DOHH2 (cell line): ENCODE results near the gene C15orf40.

Experiments
- H3F3A ChIP-seq: fragments of 200-600 bp; sonication (generic), shearing (Covaris generic); 2 replicates; pipeline ENCODE4 v1.6.0; 2016; ENCODE audit warnings: antibody characterized with exemption, mild to moderate bottlenecking; ENCODE audit not compliant: control insufficient read depth, insufficient read depth
- H3K27ac ChIP-seq: fragments of 200-600 bp; sonication (generic); 2 replicates; pipeline ENCODE4 v1.5.1; 2014; ENCODE audit warnings: low read depth, mild to moderate bottlenecking, low read length, moderate library complexity
- H3K27me3 ChIP-seq: fragments of 200-600 bp; sonication (generic); 2 replicates; pipeline ENCODE4 v1.6.1; 2014; ENCODE audit warnings: mild to moderate bottlenecking, low read length, mixed read lengths; ENCODE audit not compliant: control insufficient read depth
- H3K36me3 ChIP-seq: fragments of 200-600 bp; sonication (generic); 2 replicates; pipeline ENCODE4 v1.6.1; 2014; ENCODE audit warnings: mild to moderate bottlenecking, low read length, moderate library complexity, mixed read lengths; ENCODE audit not compliant: control insufficient read depth
- H3K4me1 ChIP-seq: fragments of 200-600 bp; sonication (generic); 2 replicates; pipeline ENCODE4 v1.6.1; 2014; ENCODE audit warnings: mild to moderate bottlenecking, low read length, mixed read lengths; ENCODE audit not compliant: control insufficient read depth
- H3K4me2 ChIP-seq: fragments of 200-600 bp; sonication (generic); 2 replicates; pipeline ENCODE4 v1.6.0; 2014; ENCODE audit warnings: mild to moderate bottlenecking, low read length, moderate library complexity
- H3K4me3 ChIP-seq: fragments of 200-600 bp; sonication (generic); 2 replicates; pipeline ENCODE4 v1.5.1; 2014; ENCODE audit warnings: mild to moderate bottlenecking, low read length, mixed read lengths
- H3K79me2 ChIP-seq: fragments of 200-600 bp; sonication (generic); 2 replicates; pipeline ENCODE4 v1.6.1; 2014; ENCODE audit warnings: mild to moderate bottlenecking, low read length, mixed read lengths; ENCODE audit not compliant: control insufficient read depth
- H3K9me2 ChIP-seq: fragments of 200-600 bp; sonication (generic); replicated peaks from 2 replicates; pipeline ENCODE4 v1.6.1; 2014; ENCODE audit warnings: mild to moderate bottlenecking, low read length, mixed read lengths; ENCODE audit not compliant: control insufficient read depth
- H3K9me3 ChIP-seq: fragments of 200-600 bp; sonication (generic); 2 replicates; pipeline ENCODE4 v1.6.1; 2014; ENCODE audit warnings: antibody characterized with exemption, low read length, mixed read lengths; ENCODE audit not compliant: control insufficient read depth, insufficient read depth
- H4K20me1 ChIP-seq: fragments of 200-600 bp; sonication (generic); 2 replicates; pipeline ENCODE4 v1.6.0; 2014; ENCODE audit warnings: low read depth, mild to moderate bottlenecking, antibody characterized with exemption, low read length, moderate library complexity; ENCODE audit not compliant: control insufficient read depth, insufficient read depth
- CTCF ChIP-seq: fragments of 200-600 bp; sonication (generic); IDR thresholded peaks from one replicate; pipeline ENCODE4 v1.5.1; 2014; ENCODE audit warnings: antibody characterized with exemption, mild to moderate bottlenecking, low read depth, low read length; ENCODE audit not compliant: poor library complexity, severe bottlenecking
- EZH2phosphoT487 ChIP-seq: fragments of 200-600 bp; sonication (generic); IDR thresholded peaks from 2 replicates; pipeline ENCODE4 v1.6.1; 2017; ENCODE audit warnings: borderline replicate concordance, mild to moderate bottlenecking, antibody characterized with exemption, low read length, moderate library complexity, mixed read lengths

C15orf40 gene

GRCh38 chr15:82959423-82959822 lies 52.0 kb downstream of the C15orf40 start:
- no peak overlapping the region for H3K4me3 ChIP-seq
- H4K20me1 ChIP-seq = no peaks in the 10 kb centered on the region
- H3K79me2 ChIP-seq = no peaks in the 10 kb centered on the region
- no peak overlapping the region for H3K4me2 ChIP-seq
- no peak overlapping the region for H3K27ac ChIP-seq
- H3K4me1 ChIP-seq = no peaks in the 10 kb centered on the region
- H3K36me3 ChIP-seq = no peaks in the 10 kb centered on the region
- no peak for TF ChIP-seq CTCF
- no peak for TF ChIP-seq EZH2phosphoT487
- H3K9me2 ChIP-seq = no peaks in the 10 kb centered on the region
- H3K9me3 ChIP-seq = no peaks in the 10 kb centered on the region
- no peaks in the 10 kb centered on the region for H3F3A ChIP-seq
- H3K27me3 ChIP-seq = no peaks in the 10 kb centered on the region

- Histone ChIP-seq H3F3A (no peaks in the 10 kb centered on the region), H3K9me3 (no peaks in the 10 kb centered on the region), H3K27ac (no peak overlapping the region), H3K36me3 (no peaks in the 10 kb centered on the region), H3K27me3 (no peaks in the 10 kb centered on the region), H3K9me2 (no peaks in the 10 kb centered on the region), H3K4me3 (no peak overlapping the region), H3K79me2 (no peaks in the 10 kb centered on the region), H4K20me1 (no peaks in the 10 kb centered on the region), H3K4me1 (no peaks in the 10 kb centered on the region), H3K4me2 (no peak overlapping the region)
- TF ChIP-seq EZH2phosphoT487 = no peak
- no peak for TF ChIP-seq CTCF
Measured at GRCh38 chr15:82958638-82959037, 52.8 kb downstream of the C15orf40 start.

GRCh38 chr15:82952158-82953081 lies 59.0 kb downstream of the C15orf40 start, which contains the start of gene HOMER2:
Gene HOMER2 (minus strand): TSS chr15:82952720. CDS start chr15:82952535, 185 bp downstream.
- H3K27me3 ChIP-seq = peaks cover 43% of the 10 kb centered on the region
- no peaks in the 10 kb centered on the region for H4K20me1 ChIP-seq
- no peaks in the 10 kb centered on the region for H3K9me3 ChIP-seq
- H3K4me2 ChIP-seq = peak within 1 kb of the TSS; percentile 50; the same call in 1 of the 2 replicates
- no peaks in the 10 kb centered on the region for H3K9me2 ChIP-seq
- no peaks in the 10 kb centered on the region for H3K36me3 ChIP-seq
- H3F3A ChIP-seq = no peaks in the 10 kb centered on the region
- no peaks in the 10 kb centered on the region for H3K4me1 ChIP-seq
- H3K27ac ChIP-seq = no peak within 1 kb of the TSS
- no peaks in the 10 kb centered on the region for H3K79me2 ChIP-seq
- H3K4me3 ChIP-seq = peak within 1 kb of the TSS; percentile 20; the same call in 1 of the 2 replicates
- no peak for TF ChIP-seq CTCF
- TF ChIP-seq EZH2phosphoT487 = no peak
